Measurements from ENCODE around the gene MLIP. TPM values are rescaled to one million over a fixed set of nuclear protein-coding genes. Genes with fewer than 3 reads are reported as not detected.

The MLIP gene
- total and polyA plus RNA-seq, 2 of the 8 experiments (the other 6 are each of a cell fraction or from before 2014, with no cell fraction given), result not detected

DNA sequence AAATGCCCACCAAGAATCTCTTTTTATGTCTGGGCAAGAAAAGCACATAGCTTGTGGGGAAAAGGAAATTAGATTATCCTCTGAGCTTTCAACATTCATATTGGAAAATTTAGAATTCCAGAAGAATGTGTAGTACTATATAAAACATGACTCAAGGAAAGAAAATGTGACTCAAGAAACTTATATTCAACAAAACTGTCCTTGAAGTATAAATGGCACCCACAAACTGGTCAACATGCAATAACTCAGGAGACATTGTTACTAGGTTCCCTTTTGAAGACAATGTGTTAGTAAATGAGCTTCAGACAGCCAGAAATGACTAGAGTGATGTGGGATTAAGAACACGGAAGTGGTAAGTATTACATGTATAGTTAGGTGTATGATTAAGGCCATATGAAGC lies 170.9 kb downstream of the MLIP start (continued):
- TF ChIP-seq, protein P1, sequence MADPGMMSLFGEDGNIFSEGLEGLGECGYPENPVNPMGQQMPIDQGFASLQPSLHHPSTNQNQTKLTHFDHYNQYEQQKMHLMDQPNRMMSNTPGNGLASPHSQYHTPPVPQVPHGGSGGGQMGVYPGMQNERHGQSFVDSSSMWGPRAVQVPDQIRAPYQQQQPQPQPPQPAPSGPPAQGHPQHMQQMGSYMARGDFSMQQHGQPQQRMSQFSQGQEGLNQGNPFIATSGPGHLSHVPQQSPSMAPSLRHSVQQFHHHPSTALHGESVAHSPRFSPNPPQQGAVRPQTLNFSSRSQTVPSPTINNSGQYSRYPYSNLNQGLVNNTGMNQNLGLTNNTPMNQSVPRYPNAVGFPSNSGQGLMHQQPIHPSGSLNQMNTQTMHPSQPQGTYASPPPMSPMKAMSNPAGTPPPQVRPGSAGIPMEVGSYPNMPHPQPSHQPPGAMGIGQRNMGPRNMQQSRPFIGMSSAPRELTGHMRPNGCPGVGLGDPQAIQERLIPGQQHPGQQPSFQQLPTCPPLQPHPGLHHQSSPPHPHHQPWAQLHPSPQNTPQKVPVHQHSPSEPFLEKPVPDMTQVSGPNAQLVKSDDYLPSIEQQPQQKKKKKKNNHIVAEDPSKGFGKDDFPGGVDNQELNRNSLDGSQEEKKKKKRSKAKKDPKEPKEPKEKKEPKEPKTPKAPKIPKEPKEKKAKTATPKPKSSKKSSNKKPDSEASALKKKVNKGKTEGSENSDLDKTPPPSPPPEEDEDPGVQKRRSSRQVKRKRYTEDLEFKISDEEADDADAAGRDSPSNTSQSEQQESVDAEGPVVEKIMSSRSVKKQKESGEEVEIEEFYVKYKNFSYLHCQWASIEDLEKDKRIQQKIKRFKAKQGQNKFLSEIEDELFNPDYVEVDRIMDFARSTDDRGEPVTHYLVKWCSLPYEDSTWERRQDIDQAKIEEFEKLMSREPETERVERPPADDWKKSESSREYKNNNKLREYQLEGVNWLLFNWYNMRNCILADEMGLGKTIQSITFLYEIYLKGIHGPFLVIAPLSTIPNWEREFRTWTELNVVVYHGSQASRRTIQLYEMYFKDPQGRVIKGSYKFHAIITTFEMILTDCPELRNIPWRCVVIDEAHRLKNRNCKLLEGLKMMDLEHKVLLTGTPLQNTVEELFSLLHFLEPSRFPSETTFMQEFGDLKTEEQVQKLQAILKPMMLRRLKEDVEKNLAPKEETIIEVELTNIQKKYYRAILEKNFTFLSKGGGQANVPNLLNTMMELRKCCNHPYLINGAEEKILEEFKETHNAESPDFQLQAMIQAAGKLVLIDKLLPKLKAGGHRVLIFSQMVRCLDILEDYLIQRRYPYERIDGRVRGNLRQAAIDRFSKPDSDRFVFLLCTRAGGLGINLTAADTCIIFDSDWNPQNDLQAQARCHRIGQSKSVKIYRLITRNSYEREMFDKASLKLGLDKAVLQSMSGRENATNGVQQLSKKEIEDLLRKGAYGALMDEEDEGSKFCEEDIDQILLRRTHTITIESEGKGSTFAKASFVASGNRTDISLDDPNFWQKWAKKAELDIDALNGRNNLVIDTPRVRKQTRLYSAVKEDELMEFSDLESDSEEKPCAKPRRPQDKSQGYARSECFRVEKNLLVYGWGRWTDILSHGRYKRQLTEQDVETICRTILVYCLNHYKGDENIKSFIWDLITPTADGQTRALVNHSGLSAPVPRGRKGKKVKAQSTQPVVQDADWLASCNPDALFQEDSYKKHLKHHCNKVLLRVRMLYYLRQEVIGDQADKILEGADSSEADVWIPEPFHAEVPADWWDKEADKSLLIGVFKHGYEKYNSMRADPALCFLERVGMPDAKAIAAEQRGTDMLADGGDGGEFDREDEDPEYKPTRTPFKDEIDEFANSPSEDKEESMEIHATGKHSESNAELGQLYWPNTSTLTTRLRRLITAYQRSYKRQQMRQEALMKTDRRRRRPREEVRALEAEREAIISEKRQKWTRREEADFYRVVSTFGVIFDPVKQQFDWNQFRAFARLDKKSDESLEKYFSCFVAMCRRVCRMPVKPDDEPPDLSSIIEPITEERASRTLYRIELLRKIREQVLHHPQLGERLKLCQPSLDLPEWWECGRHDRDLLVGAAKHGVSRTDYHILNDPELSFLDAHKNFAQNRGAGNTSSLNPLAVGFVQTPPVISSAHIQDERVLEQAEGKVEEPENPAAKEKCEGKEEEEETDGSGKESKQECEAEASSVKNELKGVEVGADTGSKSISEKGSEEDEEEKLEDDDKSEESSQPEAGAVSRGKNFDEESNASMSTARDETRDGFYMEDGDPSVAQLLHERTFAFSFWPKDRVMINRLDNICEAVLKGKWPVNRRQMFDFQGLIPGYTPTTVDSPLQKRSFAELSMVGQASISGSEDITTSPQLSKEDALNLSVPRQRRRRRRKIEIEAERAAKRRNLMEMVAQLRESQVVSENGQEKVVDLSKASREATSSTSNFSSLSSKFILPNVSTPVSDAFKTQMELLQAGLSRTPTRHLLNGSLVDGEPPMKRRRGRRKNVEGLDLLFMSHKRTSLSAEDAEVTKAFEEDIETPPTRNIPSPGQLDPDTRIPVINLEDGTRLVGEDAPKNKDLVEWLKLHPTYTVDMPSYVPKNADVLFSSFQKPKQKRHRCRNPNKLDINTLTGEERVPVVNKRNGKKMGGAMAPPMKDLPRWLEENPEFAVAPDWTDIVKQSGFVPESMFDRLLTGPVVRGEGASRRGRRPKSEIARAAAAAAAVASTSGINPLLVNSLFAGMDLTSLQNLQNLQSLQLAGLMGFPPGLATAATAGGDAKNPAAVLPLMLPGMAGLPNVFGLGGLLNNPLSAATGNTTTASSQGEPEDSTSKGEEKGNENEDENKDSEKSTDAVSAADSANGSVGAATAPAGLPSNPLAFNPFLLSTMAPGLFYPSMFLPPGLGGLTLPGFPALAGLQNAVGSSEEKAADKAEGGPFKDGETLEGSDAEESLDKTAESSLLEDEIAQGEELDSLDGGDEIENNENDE (IDR thresholded peaks at IDR 0.05; ENCODE audit: insufficient replicate concordance, low read length), result no peak
- TF ChIP-seq GTF2F1 (IDR thresholded peaks at IDR 0.05; ENCODE audit: borderline replicate concordance, low read depth, low read length) (no peak), CBX8 (IDR thresholded peaks at IDR 0.05; ENCODE audit: borderline replicate concordance, low read depth, low read length) (no peak), CEBPB (IDR thresholded peaks at IDR 0.05; ENCODE audit: low read depth, low read length) (no peak), HDAC2 (IDR thresholded peaks at IDR 0.05; ENCODE audit: borderline replicate concordance in 1 of 2, low read depth in 2 of 2, low read length in 2 of 2) (no peak), TAF1 (IDR thresholded peaks at IDR 0.05; ENCODE audit: low read depth, low read length) (no peak), TBP (IDR thresholded peaks at IDR 0.05; ENCODE audit: low read depth, low read length) (no peak)
